ENCODE results near the gene TANK.

Gene TANK

GRCh38 chr2:161152302-161152701, 7.9 kb upstream of the TANK start:
- Histone ChIP-seq H3K9ac (ENCODE audit: insufficient read length) (no peak overlapping the region), H3K9me3 (ENCODE audit: low read depth, low read length) (peaks cover 22% of the 10 kb centered on the region), H3K27ac (no peak overlapping the region), H3K4me3 (no peak overlapping the region), H3K36me3 (ENCODE audit: insufficient read depth, low read length) (no peaks in the 10 kb centered on the region)
- no peak for DNase-seq (ENCODE audit: low read depth, low spot score)
- no peak for TF ChIP-seq FOXP2 (optimal IDR thresholded peaks at IDR 0.05; ENCODE audit: control extremely low read depth, extremely low read length, insufficient read depth)
- no peak for TF ChIP-seq POLR2AphosphoS5 (IDR thresholded peaks at IDR 0.05; ENCODE audit: borderline replicate concordance, low read depth, low read length)
- TF ChIP-seq EZH2 (IDR thresholded peaks at IDR 0.05) = no peak

GRCh38 chr2:161158882-161159281, 1.3 kb upstream of the TANK start:
- Histone ChIP-seq H3K27ac (no peak overlapping the region), H3K36me3 (ENCODE audit: insufficient read depth, low read length) (peaks cover 11% of the 10 kb centered on the region), H3K9me3 (ENCODE audit: low read depth, low read length) (no peaks in the 10 kb centered on the region), H3K9ac (ENCODE audit: insufficient read length) (no peak overlapping the region), H3K4me3 (no peak overlapping the region)
- no peak for DNase-seq (ENCODE audit: low read depth, low spot score)
- TF ChIP-seq FOXP2 (optimal IDR thresholded peaks at IDR 0.05; ENCODE audit: control extremely low read depth, extremely low read length, insufficient read depth) (no peak), POLR2AphosphoS5 (IDR thresholded peaks at IDR 0.05; ENCODE audit: borderline replicate concordance, low read depth, low read length) (no peak), EZH2 (IDR thresholded peaks at IDR 0.05) (no peak)

DNA sequence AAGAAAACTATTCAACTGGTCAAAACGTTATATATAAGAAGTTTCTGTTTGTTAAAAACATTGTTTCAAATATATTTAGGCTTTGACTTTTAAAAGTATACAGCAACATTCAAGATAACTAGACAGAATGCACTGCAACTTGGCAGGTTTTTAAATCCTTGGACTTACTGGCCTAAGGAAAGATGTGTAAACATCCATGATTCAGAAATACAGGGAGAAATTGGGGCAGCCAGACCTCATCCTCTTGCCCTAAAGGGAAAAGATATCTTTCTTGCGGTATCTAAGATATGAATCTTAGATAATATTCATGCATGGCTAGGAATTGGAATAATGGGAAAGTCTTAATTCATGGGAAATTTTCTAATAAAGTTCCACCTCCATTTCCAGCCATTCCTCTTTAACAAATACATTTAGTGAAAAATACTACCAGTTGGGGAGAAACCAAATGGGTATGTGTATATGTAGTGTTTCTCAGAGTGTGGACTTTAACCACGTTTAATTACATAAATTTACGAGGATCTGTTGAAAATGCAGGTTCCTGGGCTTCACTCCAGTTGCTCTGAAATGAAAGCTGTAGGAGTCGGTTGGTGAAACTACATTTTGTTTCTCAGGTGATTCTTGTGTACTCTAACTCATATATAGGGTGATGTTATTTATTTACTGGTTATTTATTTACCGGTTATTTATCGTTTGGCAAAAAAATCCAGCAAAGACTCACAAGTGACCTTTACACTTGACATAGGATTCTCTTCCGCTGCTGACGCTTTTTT, 587 bp upstream of the TANK start:
- Histone ChIP-seq H3K9me3 (ENCODE audit: low read depth, low read length) (no peaks in the 10 kb centered on the region), H3K4me3 (peak overlapping the region; percentile 98), H3K27ac (peak overlapping the region; percentile 67; the same call in 1 of the 2 replicates), H3K9ac (ENCODE audit: insufficient read length) (peak overlapping the region; percentile 72), H3K36me3 (ENCODE audit: insufficient read depth, low read length) (peaks cover 15% of the 10 kb centered on the region)
- TF ChIP-seq FOXP2 (optimal IDR thresholded peaks at IDR 0.05; ENCODE audit: control extremely low read depth, extremely low read length, insufficient read depth) (no peak), EZH2 (IDR thresholded peaks at IDR 0.05) (no peak)
- no peak for DNase-seq (ENCODE audit: low read depth, low spot score)

DNA sequence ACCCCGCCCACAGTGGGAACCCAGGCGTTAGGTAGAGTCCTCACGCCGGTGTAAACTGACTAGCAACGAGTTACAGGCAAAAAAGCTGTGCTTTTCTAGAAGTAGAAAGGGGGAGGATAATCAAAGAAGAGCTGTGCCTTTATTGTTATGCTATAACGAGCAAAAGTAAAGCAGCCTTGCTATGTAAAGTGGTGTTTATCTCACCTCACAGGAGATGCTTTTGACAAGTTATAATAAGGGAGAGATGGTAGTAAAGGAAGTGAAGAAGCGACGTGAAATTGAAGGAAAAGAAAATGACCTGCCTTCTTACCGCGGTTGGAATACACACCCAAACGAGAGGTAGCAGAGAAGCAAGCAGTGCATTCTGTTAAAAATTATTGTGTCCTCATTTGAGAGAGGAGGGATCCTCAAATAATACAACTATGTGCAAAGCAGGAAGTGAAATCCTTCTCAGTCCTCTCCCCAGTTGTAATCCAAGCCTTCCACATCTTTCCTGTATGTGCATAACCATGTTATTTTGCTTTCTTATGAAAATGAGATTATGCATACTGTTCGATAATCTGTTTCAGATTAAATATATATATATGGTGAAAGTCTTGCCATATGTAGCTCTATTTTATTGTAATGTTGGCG, 962 bp downstream of the TANK start:
- DNase-seq (ENCODE audit: low read depth, low spot score) = no peak

GRCh38 chr2:161163440-161163839, 3.2 kb downstream of the TANK start:
- Histone ChIP-seq H3K9ac (ENCODE audit: insufficient read length) (no peak overlapping the region), H3K27ac (no peak overlapping the region), H3K9me3 (ENCODE audit: low read depth, low read length) (no peaks in the 10 kb centered on the region), H3K36me3 (ENCODE audit: insufficient read depth, low read length) (peaks cover 26% of the 10 kb centered on the region), H3K4me3 (no peak overlapping the region)
- DNase-seq (ENCODE audit: low read depth, low spot score) = no peak
- no peak for TF ChIP-seq FOXP2 (optimal IDR thresholded peaks at IDR 0.05; ENCODE audit: control extremely low read depth, extremely low read length, insufficient read depth)
- TF ChIP-seq EZH2 (IDR thresholded peaks at IDR 0.05) = no peak
- TF ChIP-seq POLR2AphosphoS5 (IDR thresholded peaks at IDR 0.05; ENCODE audit: borderline replicate concordance, low read depth, low read length) = no peak

More for the DNA sequence above, 962 bp downstream of the TANK start:
- Histone ChIP-seq H3K27ac (peak overlapping the region; percentile 72; the same call in 1 of the 2 replicates), H3K9ac (ENCODE audit: insufficient read length) (peak overlapping the region; percentile 92), H3K9me3 (ENCODE audit: low read depth, low read length) (no peaks in the 10 kb centered on the region), H3K36me3 (ENCODE audit: insufficient read depth, low read length) (peaks cover 15% of the 10 kb centered on the region), H3K4me3 (peak overlapping the region; percentile 98)
- no peak for TF ChIP-seq EZH2 (IDR thresholded peaks at IDR 0.05)

- peaks cover 26% of the 10 kb centered on the region for H3K36me3 ChIP-seq (ENCODE audit: insufficient read depth, low read length)
- no peak overlapping the region for H3K9ac ChIP-seq (ENCODE audit: insufficient read length)
- no peaks in the 10 kb centered on the region for H3K9me3 ChIP-seq (ENCODE audit: low read depth, low read length)
- H3K4me3 ChIP-seq = no peak overlapping the region
- DNase-seq (ENCODE audit: low read depth, low spot score) = no peak
- H3K27ac ChIP-seq = no peak overlapping the region
- no peak for TF ChIP-seq FOXP2 (optimal IDR thresholded peaks at IDR 0.05; ENCODE audit: control extremely low read depth, extremely low read length, insufficient read depth)
- TF ChIP-seq EZH2 (IDR thresholded peaks at IDR 0.05) = no peak
- no peak for TF ChIP-seq POLR2AphosphoS5 (IDR thresholded peaks at IDR 0.05; ENCODE audit: borderline replicate concordance, low read depth, low read length)
Measured at GRCh38 chr2:161164161-161164560, 3.9 kb downstream of the TANK start.

DNA sequence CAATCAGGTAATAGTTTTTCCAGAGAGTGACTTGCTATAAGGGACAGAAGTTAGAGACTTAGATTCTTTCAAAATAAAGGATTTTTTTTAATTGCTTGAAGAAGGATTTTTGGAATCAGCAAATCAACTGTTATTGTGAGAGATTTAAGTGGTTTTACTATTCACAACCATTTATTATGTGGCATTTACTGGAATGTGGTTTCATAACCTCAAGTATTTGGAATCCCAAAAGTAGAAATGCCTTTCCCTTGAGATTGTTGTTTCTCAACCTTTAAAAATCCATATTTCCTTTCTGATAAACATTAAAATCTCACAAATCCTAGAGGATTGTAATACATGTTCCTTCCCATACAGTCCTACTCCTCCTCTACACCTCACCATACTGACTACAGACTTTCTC, 5.0 kb downstream of the TANK start:
- peak overlapping the region; percentile 40 for H3K4me3 ChIP-seq

DNA sequence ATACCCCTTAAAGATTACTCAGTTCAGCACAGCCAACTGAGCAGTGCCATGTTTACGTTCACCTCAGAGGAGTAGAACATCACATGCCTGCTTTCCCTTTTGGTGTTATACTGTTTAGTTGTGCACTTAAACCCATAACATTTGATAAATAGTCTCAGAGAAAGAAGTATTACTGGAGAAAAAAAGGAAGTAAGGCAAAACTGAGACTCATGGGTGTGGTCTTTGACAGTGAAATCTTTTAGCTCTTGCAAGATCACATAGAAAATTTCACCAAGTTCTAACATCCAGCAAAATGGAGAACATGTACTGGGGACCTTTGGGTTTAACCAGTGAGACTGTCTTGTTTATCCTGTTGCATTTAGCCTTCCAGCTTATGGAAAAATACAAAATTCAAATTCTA, 5.6 kb downstream of the TANK start:
- Histone ChIP-seq H3K36me3 (ENCODE audit: insufficient read depth, low read length) (peaks cover 26% of the 10 kb centered on the region), H3K9ac (ENCODE audit: insufficient read length) (no peak overlapping the region), H3K4me3 (0 out of 2 replicates have a peak overlapping the region, but pooled peaks have one; percentile 7), H3K27ac (peak overlapping the region; percentile 76; the same call in 1 of the 2 replicates), H3K9me3 (ENCODE audit: low read depth, low read length) (no peaks in the 10 kb centered on the region)
- no peak for DNase-seq (ENCODE audit: low read depth, low spot score)
- TF ChIP-seq EZH2 (IDR thresholded peaks at IDR 0.05) (no peak), POLR2AphosphoS5 (IDR thresholded peaks at IDR 0.05; ENCODE audit: borderline replicate concordance, low read depth, low read length) (no peak), FOXP2 (optimal IDR thresholded peaks at IDR 0.05; ENCODE audit: control extremely low read depth, extremely low read length, insufficient read depth) (no peak)

More for the DNA sequence above, 5.0 kb downstream of the TANK start:
- Histone ChIP-seq H3K27ac (peak overlapping the region; percentile 76), H3K36me3 (ENCODE audit: insufficient read depth, low read length) (peaks cover 26% of the 10 kb centered on the region), H3K9ac (ENCODE audit: insufficient read length) (no peak overlapping the region), H3K9me3 (ENCODE audit: low read depth, low read length) (no peaks in the 10 kb centered on the region)
- TF ChIP-seq FOXP2 (optimal IDR thresholded peaks at IDR 0.05; ENCODE audit: control extremely low read depth, extremely low read length, insufficient read depth) (no peak), POLR2AphosphoS5 (IDR thresholded peaks at IDR 0.05; ENCODE audit: borderline replicate concordance, low read depth, low read length) (no peak; the same call in 1 of the 2 replicates), EZH2 (IDR thresholded peaks at IDR 0.05) (no peak)
- peak; percentile 83 for DNase-seq (ENCODE audit: low read depth, low spot score)

Measured in SK-N-MC (cell line).